Mononuclear cell (primary cell): ENCODE data around the gene NEAT1. TPM values are rescaled to one million over a fixed set of nuclear protein-coding genes. Genes with fewer than 3 reads are reported as not detected.
"Not testable (repeated sequence)": the region's sequence is repeated elsewhere in the genome, so short reads cannot be mapped to it uniquely, and the experiment has no call there.

Experiments
- H3K27me3 ChIP-seq: 2 replicates; pipeline ENCODE4 v1.6.0; 2011; ENCODE audit warnings: low read length, control low read depth; ENCODE audit not compliant: insufficient read depth
- H3K4me1 ChIP-seq: 2 replicates; pipeline ENCODE4 v1.5.1; 2011; ENCODE audit warnings: mild to moderate bottlenecking, low read length, control low read depth; ENCODE audit not compliant: insufficient read depth
- H3K4me3 ChIP-seq: 2 replicates; pipeline ENCODE4 v1.5.1; 2011; ENCODE audit warnings: mild to moderate bottlenecking, low read length, moderate library complexity
- H3K9me3 ChIP-seq: 2 replicates; pipeline ENCODE4 v1.5.1; 2011; ENCODE audit warnings: low read depth, mild to moderate bottlenecking, control low read depth, low read length
- total RNA-seq: library from RNA; depleted of rRNA; stranded (reverse); fragments of >200 nt; gene quantifications from one replicate; pipeline ENCODE4 v1.2.3, GENCODE V29; 2012

NEAT1 gene
- total RNA-seq, 1 donor: 198 TPM

DNA sequence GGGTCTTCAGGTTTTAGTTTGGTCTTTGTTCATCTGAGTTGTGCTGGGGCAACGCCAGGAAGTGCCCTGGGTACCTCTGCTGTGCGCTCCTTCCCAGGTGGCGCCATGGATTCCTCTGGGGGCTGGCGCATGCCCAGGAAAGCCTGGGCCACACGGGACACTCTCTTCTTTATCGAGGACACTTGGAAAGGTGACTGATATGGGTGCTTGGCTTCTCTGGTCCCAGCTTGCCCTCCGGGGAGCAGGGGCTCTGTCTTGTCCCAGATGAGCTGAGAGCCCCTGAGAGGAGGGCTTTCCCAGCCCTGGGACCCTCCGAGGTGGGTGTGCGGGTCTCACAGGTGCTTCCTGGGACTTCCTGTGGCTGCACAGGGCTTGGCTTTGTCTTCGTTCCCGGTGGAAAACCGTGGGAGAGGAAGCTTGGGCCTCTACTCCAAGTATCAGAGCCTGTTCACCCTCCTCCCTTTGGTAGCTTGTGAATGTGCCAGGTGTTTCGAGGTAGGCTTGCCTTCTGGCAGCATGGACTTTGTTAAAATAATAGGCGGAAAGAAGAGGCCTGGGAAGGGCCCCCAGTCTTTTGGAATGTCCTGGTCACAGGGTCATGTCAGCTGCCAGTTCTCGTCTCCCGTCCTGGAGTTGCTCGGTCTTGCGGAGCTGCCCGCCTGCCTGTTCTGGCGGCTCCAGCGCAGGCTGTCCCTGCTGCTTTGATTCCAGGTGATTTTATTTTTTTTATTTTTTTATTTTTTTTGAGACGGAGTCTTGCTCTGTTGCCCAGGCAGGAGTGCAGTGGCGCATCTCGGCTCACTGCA lies 10.1 kb upstream of the NEAT1 start:
- H3K4me1 ChIP-seq: peaks cover 28% of the 10 kb centered on the region
- H3K4me3 ChIP-seq: no peak overlapping the region
- H3K27me3 ChIP-seq: no peaks in the 10 kb centered on the region
- no peaks in the 10 kb centered on the region for H3K9me3 ChIP-seq

DNA sequence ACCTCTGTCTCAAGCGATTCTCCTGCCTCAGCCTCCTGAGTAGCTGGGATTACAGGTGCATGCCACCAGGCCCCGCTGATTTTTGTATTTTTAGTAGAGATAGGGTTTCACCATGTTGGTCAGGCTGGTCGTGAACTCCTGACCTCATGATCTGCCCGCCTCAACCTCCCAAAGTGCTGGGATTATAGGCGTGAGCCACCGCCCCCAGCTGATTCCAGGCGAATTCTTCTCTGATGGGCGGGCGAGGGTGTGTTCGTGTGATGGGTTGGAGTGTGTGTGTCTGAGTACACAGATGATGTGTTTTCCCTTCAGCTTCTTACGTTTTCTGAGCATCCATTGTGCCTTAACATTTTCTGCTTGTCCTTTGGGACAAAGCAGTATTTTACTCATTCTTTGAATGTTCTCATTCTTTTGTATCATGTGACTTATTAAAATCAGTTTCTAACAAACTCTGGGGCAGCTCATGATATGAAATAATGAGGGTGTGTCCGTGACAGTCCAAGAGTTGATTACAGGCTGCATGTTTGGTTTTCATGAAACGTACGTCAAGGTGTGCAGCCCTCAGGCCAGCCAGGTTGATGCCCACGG lies 9.4 kb upstream of the NEAT1 start:
- not testable (repeated sequence) for H3K9me3 ChIP-seq, H3K27me3 ChIP-seq, H3K4me3 ChIP-seq
- peaks cover 33% of the 10 kb centered on the region for H3K4me1 ChIP-seq

DNA sequence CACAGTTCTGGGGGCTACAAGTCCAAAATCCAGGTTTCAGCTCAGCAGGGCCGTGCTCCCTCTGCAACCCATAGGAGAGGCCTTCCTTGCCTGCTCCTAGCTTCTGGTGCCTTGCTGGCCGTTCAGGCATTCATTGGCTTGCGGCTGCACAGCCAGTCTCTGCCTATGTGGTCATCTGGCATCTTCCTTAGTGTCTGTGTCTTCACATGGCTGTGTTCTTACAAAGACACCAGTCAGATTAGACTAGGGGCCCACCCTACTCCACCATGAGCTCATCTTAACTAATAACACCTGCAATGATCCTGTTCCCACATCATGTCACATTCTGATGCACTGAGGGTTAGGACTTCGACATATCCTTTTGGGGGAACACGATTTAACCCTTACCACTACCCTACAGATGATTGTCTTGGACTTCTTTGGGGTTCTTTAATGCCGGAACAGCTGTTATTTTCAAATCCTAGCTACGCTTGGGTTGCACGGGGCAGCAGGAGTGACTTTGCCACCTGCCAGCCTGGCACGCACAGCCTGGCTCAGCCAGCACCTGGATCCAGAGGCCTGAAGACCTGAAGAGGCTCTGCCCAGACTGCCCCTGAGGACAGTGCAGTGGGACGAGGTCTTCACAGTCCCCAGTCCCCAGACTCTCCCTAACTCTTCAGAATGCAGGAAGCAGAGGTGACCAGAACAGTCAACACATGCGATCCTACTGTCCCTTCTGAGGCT lies 7.7 kb upstream of the NEAT1 start:
- Histone ChIP-seq H3K4me3 (no peak overlapping the region), H3K27me3 (no peaks in the 10 kb centered on the region), H3K9me3 (no peaks in the 10 kb centered on the region), H3K4me1 (peaks cover 44% of the 10 kb centered on the region)

DNA sequence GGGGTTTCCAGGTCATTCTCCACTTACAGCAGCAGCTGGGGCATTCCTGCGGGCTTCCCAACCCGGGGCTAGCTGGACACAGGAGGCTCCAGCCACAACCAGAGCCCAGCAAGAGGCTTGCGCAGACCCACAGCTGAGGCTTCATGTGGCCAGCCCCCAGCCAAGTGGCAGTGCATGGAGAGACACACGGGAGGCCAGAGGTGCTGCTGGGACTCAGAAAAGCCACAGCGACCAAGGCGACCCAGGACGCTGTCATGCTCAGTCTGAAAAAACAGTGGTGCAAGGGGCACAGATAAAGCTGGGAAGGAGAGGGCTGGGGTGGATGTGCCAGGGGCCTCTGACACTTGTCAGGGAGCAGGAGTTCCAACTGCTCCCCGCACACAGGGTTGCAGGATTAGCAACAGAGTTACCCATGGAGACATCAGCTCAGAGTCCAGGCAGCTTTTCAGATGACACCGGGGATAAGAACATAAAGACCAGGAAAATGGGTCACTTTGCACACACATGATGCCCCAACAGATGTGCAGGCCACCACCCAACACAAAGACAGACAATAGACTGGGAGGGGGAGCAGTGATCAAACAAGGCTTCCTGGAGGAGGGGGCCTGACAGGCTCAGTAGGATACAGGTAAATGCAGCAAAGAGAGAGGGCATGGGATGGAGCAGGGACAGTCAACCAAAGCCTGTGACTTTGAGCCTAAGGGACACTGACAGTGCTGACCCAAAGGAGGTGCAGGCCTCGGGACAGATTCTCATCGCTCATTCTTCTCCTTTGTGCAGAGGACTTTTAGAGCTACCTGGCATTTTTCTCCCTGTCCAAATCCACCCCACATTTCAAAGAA lies 6.9 kb upstream of the NEAT1 start:
- H3K9me3 ChIP-seq: no peaks in the 10 kb centered on the region
- H3K4me1 ChIP-seq: peaks cover 52% of the 10 kb centered on the region
- H3K4me3 ChIP-seq: no peak overlapping the region
- H3K27me3 ChIP-seq: no peaks in the 10 kb centered on the region

DNA sequence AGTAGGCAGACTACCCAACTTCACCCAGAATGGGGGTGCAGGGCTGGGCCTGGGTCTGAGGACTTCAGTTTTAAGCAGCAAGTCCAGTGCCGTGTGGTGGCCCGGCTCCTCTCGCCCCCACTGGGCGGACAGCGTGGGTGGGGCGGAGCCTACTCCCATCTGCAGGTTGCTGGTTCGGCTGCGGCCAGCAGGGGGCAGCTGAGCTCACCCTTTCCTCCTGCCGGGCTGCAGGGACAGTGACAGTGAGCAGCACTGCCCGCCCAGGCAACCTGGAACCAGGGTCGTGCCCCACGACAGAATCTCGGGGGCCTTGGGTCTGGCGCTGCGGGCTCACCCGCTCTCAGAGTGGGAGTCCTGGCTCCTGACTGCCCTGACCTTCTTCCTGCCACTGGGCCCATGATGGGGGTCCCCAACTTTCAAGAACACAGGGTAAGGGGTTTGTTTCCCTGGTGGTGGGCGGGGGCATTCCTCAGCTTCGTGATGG lies 6.2 kb upstream of the NEAT1 start:
- H3K27me3 ChIP-seq: no peaks in the 10 kb centered on the region

DNA sequence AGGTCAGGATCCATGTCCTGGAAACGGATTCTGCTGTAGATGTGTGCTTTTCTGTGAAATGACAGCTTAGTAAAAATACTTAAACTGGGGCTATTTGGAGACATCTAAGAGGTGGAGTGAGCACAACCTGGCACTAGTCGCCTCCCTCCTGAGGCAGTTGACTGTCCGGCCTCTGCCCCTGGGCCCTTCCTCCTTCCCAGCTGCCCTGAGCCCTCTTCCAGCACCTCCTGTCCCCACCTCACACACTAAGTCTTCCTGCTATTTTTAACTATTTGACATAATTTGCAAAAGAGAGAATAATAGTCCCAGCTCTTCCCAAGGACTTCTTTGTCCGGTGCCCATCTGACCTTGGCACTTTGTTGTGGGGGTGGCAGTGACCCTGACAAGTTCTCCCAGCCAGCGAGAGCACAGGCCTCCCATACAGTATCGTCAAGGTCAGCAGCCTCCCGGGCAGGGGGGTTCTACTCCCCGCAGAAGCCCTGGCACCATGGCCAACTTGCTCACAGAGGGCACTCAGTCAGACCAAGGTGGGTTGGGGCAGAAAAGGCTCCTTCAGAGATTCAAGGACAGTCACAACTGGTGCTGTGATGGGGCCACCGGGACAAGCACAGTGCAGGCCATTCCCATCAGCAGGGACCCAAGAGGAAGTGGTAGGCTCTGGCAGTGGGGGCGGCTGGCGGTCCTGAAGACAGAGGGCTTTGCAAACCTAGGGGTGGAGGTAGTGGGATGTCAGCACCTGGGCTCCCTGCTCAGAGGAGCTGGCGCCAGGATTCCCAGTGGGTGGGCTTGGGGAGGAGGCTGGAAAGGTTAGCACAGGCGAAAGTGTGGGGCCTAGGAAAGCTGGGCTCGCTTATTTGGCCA lies 5.5 kb upstream of the NEAT1 start:
- peaks cover 64% of the 10 kb centered on the region for H3K4me1 ChIP-seq
- peak overlapping the region; percentile 40 for H3K4me3 ChIP-seq
- H3K27me3 ChIP-seq: no peaks in the 10 kb centered on the region
- H3K9me3 ChIP-seq: no peaks in the 10 kb centered on the region

More for the DNA sequence above, 6.2 kb upstream of the NEAT1 start:
- Histone ChIP-seq H3K4me3 (peak overlapping the region; percentile 40), H3K4me1 (peaks cover 58% of the 10 kb centered on the region), H3K9me3 (no peaks in the 10 kb centered on the region)

DNA sequence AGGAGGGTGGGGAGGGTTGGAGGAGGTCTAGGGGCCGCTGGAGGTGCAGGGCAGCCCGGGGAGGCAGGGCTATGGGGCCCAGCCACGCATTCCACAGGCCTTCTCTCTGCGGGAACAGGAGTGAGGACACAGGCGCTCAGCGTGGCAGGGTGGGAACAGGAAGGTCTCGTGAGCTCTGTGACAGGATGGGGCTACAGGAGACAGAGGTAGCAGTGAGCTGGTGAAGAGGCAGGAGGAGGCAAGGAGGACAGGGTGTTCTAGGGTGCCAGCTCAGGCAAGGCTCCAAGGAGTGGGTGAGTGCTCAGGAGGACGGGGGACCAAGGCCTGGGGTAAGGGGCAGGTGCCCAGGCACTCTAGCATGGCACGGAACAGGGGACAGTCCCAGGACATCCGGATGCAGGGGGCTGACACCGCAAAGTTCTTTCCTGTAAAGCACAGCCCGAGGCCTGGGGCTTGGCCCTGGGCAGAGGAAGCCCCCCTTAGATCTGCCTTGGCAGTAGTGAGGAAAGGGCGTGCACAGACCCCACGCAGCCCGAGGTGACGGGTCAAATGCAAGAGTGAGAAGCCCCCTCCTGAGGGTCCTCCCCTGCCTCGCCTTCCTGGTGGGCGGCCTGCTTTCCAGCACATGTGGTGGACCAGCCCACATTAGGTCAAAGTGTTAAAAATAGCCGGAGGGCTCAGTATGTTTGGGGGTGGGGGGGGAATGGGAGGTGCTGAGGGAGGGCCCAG lies 4.7 kb upstream of the NEAT1 start:
- peak overlapping the region; percentile 40 for H3K4me3 ChIP-seq
- H3K4me1 ChIP-seq: peaks cover 64% of the 10 kb centered on the region
- no peaks in the 10 kb centered on the region for H3K27me3 ChIP-seq

DNA sequence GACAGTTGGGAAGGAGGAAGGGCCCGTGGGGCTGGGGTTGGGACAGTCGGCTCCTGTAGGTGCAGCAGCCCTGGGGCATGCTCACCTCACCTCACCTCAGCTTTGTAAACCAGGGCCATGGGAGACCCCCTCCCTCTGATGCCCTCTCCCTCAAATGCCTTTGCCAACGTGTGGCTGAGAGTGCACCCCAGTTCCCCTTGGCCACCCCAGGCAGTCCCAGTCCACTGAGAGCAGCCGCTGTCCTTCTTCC lies 4.2 kb upstream of the NEAT1 start:
- Histone ChIP-seq H3K4me3 (peak overlapping the region; percentile 40), H3K27me3 (no peaks in the 10 kb centered on the region), H3K4me1 (peaks cover 64% of the 10 kb centered on the region), H3K9me3 (no peaks in the 10 kb centered on the region)

More for the DNA sequence above, 4.7 kb upstream of the NEAT1 start:
- H3K9me3 ChIP-seq: no peaks in the 10 kb centered on the region

DNA sequence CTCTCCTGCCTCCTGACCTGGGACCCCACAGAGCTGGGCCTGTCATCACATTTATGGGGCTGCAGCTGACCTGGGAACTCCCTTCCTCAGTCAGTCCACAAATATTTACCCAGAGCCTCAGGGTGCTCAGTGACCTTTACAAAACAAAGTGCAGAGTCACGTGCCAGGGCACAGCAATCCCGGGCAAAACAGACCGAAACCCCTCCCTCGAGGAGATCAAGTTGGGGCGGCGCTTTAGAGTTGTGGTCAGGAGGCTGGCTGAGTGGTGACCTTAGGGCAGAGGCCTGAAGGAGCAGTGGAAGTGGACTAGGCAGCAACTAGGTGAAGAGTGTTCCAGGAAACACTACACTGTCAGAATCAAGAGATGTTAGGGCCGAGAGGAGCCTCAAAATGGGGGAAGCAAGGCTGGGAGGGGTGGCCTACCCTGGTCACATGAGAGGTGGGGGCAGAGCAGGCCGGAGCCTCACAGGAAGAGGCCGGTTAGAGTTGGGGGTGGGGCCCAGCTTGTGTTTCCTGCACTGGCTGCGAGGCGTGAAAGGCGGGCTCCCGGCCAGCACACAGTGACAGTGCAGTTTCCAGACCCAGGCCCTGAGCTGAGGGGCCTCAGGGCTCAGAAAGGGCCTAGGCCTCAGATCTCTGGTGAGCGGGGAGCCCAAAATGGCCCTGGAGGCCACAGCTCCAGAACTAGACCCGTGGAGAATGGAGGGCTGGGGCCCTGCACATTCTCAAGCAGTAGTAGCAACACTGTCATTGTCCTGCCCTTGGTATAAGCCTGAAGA lies 3.7 kb upstream of the NEAT1 start:
- Histone ChIP-seq H3K27me3 (no peaks in the 10 kb centered on the region), H3K4me3 (peak overlapping the region; percentile 40), H3K4me1 (peaks cover 64% of the 10 kb centered on the region), H3K9me3 (no peaks in the 10 kb centered on the region)

DNA sequence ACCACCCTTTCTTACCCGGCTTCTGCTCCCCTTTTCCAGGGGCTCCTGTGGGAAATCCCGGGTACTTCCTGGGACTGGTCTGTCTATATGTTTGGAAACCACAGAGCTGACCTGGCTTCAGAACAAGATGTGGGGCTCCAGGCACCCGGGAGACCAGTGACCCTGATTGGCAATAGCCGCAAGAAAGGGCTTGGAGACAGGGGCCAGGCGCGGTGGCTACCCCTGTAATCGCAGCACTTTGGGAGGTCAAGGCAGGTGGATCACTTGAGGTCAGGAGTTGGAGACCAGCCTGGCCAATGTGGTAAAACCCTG lies 3.2 kb upstream of the NEAT1 start:
- H3K4me3 ChIP-seq: peak overlapping the region; percentile 40

DNA sequence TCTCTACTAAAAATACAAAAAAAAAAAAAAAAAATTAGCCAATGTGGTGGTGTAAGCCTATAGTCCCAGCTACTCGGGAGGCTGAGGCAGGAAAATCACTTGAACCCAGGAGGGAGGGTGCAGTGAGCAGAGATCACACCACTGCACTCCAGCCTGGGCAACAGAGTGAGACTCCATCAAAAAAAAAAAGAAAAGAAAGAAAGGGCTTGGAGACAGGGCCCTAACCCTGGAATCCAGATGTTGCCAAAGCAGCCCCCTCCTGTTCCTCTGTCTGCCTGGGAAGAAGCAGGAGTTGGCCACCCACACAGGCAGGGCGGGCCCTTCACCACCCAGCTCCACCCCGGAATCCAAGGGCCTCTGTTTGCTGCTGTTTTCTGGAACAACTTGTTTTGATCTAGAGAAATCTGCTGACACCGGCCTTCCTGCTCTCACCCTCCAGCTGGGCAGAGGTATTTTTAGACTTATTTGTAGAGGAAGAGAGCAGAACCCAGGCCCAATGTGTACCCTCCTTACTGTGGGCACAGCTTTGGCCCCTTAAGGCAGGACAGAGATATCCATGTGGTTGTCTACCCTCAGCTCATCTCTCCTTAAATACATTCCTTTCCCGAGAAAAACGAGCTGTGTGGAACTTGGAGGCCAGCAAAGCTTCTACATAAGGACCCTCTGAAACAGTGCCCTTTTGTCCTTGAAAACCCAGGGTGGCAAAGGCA lies 2.7 kb upstream of the NEAT1 start:
- Histone ChIP-seq H3K4me1 (peaks cover 64% of the 10 kb centered on the region), H3K4me3 (peak overlapping the region; percentile 99)

More for the DNA sequence above, 3.2 kb upstream of the NEAT1 start:
- Histone ChIP-seq H3K4me1 (peaks cover 64% of the 10 kb centered on the region), H3K27me3 (no peaks in the 10 kb centered on the region), H3K9me3 (no peaks in the 10 kb centered on the region)

DNA sequence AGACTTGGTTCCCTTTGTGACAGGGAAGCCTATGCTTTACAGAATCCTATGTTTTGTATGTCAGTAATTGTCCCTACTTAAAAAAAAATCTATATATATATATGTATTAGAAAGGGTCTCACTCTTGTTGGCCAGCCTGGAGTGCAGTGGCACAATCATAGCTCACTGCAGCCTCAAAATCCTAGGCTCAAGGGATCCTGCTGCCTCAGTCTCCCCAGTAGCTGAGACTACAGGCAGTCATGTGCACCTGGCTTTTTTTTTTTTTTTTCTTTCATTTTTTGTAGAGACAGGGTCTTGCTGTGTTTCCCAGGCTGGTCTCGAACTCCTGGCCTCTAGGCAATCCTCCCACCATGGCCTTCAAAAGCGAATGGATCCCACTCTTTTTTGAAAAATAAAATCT lies 2.1 kb upstream of the NEAT1 start:
- H3K4me1 ChIP-seq: peaks cover 64% of the 10 kb centered on the region
- H3K27me3 ChIP-seq: no peaks in the 10 kb centered on the region
- H3K9me3 ChIP-seq: no peaks in the 10 kb centered on the region
- H3K4me3 ChIP-seq: peak overlapping the region; percentile 99

More for the DNA sequence above, 2.7 kb upstream of the NEAT1 start:
- Histone ChIP-seq H3K9me3 (no peaks in the 10 kb centered on the region), H3K27me3 (no peaks in the 10 kb centered on the region)
